Activated CD4-positive, alpha-beta T cell treated with anti-CD3 and anti-CD28 coated beads for 4 hours (primary cell): ENCODE measurements around the gene RPS6KA2.
"Not testable (repeated sequence)": the region's sequence is repeated elsewhere in the genome, so short reads cannot be mapped to it uniquely, and the experiment has no call there.

Experiments used
- DNase-seq, 2 donors: peaks; one replicate each; pipeline ENCODE4 v3.0.0-alpha.2; 2020

The RPS6KA2 gene

GRCh38 chr6:166655713-166656229 lies 28.7 kb upstream of the RPS6KA2 start:
- DNase-seq, result no peak

DNA sequence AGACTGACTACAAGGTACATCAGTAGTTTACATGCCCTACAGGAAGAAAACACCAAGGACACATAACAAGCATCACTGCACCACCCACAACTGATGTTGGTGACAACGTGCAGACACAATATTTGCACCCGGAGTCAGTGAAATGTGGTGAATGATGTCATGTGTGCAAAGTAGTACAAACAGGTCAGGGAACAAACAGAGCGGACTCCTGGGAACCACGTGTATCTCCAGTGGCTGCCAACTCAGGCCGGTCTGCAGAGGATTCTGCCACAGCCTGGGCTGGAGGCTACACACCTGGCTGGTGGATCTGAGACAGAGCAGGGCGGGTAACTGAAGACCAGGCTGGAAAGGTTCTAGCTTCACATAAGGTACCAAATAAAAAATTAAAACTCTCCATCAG lies 28.2 kb upstream of the RPS6KA2 start:
- DNase-seq, result no peak

DNA sequence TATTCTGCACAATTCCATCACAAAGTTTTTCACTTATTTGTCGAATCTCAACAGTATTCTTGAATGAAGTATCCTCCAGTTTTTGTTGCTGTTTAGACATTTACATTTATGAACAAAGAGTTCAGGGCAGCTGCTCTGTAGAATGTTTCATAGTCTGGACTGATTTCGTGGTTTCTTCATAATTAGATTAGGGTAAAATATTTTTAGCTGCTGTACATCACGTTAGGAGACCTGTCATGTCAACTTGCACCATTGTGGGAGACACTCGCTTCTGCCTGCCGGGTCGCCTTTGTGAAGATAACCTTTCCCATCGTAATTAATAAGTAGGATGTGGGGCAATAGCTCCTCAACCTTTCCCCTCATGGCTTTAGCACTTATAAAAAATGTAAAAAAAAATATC lies 27.5 kb upstream of the RPS6KA2 start:
- no peak for DNase-seq

- DNase-seq, result no peak
Observed at GRCh38 chr6:166653639-166653941, 26.5 kb upstream of the RPS6KA2 start.

DNA sequence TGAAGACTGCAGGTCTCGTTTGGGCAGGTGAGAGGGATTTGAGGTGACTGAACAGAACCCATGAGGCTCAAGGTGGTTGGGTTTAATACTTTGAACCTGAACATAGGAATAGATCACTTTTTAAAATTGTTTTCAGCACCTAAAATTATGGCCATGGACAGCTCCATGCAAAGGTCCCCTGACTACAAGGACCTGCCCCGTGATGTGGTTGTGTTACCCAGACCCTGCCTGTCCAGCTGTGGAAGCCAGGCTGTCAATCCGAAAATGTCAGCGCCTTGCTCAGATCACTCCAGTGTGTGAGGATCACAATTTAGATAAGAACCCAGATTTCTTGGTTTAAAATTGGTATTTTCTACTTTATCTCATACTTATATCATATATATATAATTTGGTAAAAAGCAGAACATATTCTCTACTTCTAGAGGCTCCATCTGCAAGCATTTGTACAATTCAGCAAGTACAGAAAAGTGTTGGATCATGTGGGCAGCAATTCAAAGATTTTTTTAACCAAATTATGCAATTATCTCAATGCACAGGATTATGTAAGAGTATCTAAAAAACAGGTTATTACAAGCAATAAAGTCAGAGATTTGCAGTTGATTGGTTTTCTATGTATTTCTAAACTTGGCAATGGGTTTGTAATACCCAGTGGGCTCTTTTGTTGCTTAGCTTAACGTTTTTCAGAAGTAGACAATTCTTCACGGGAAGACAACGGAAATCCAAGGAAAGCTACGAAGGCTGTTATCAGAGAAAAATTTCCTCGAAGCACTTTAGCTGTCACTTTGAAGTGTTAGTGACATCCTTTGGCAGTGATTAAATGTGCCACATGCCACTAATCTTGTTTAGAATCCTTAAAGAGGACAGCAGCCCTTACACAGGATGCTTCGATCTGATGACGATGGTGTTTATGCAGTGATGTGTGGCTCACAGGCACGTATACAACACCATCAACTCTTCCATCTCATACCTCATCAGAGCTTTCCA lies 24.1 kb upstream of the RPS6KA2 start:
- DNase-seq, result no peak

DNA sequence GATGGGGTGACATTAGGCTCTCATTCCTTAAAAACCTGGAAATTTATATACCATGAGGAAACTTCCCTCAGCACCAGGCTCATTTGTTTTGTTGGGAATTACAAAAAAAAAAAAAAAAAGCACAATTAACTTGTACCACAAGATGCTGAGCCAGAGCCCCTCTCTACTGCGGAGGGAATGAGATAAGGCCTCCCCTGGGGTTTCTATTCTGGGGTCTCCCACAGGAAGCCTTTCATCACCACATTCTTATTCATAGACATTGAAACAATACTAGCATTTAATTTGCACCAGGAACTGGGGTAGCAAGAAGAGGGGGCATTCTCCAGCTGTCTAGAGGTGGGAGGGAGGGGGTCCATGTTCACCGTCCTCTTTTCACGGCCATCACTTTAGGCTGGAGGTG lies 23.0 kb upstream of the RPS6KA2 start:
- DNase-seq, result no peak

GRCh38 chr6:166648846-166649245 lies 21.8 kb upstream of the RPS6KA2 start:
- no peak for DNase-seq

DNA sequence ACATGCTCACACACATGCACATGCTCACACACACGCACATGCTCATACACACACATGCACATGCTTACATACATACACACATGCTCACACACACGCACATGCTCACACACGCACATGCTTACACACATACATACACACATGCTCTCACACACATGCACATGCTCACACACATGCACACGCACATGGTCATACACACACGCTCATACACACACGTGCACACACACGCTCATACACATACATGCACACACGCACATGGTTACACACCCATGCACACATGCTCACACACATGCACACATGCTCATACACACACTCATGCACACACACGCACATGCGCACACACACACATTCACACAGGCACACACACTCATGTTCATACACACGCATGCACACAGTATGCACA lies 20.8 kb upstream of the RPS6KA2 start:
- DNase-seq, result no peak

DNA sequence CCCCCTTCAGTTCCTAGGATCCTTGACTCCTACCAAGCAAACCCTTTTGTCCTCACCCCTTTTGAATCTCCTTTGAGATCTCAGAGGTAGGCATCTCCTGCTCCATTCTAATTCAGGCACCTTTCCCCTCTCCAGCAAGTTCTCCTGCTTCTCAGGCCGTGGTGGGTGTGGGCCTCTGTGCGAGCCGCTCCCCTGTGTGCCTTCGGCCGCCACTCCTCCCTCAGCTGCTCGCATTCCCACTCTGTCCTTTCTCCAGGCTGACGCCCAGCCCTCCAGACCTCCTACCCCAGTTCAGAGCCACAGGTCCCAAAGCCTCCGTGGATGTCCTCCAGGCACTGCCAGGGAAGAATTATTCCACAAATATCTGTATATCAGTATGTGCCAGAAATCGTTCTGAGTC lies 19.7 kb upstream of the RPS6KA2 start:
- DNase-seq, result no peak

- DNase-seq, result no peak
Observed at GRCh38 chr6:166645896-166646295, 18.8 kb upstream of the RPS6KA2 start.

- no peak for DNase-seq
Observed at GRCh38 chr6:166644681-166645080, 17.6 kb upstream of the RPS6KA2 start.

DNA sequence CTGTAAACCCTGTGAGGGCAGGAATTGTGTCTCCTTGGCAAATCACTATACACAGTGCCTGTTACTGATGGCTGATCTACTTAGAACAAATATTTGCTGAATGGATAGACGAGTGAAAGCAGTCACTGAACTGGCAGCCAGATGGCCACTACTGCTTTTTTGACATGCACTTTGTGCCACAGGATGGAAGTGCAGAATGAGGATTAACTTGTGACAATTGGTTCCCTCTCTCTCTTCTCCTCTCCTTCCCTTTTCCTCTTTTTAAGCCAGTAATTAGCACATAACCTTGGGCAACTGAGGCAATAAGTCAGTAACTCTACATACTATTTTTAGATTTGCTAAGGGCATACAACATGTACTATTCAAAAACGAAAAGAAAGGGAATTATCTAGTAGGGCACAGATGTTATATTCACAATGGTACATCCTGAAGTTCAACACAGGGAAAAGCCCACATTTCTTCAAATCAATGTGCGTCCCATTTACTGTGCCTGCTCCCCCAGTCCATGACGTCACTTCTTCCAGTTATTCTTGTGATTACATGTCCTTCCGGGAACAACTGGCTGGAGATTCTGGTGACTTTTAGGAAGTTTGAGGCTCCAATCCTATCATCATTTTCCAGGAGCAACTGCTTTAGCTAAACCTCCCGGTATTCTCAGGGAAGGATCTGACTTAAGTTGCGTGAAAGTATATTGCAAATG lies 17.0 kb upstream of the RPS6KA2 start:
- DNase-seq, result no peak

DNA sequence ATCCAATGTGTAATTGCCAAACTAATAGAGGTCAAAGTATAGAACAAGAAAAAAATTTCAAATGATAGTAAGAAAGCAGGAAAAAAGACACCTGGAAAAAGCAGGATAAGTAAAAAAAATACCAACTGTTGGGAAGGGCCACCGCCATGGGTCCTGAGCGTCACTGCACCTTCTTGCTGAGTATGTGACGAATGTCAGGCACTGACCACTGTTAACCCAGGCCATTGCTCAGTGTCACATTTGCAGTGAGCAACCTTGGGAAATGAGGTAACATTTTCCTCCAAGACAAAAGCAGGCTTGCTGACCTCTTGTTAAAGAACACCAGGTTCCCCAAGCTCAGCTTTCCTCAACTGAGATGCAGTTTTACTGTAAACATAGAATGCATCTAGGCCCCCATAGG lies 15.6 kb upstream of the RPS6KA2 start:
- DNase-seq, result no peak

GRCh38 chr6:166640342-166641043 lies 13.4 kb upstream of the RPS6KA2 start:
- DNase-seq, result no peak

DNA sequence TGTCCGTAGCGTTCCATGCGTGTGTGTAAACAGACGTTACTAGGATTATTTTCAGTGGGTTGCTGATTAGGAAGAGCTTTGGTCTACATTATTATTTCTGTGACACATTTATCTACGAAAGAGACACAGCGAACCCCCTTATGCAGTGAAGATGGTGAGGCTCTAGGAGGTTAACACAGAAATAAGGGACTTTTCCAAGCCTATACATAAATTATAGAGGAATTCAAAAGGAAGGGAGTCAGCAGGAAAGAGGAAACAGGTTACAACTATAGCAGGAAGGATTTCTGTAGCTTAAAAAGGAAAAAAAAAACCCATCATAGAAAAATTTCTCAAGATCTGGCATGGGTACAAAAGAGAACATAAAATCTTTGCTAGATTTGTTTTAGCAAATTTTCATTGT lies 12.9 kb upstream of the RPS6KA2 start:
- no peak for DNase-seq

GRCh38 chr6:166638573-166638964 lies 11.5 kb upstream of the RPS6KA2 start:
- no peak for DNase-seq

DNA sequence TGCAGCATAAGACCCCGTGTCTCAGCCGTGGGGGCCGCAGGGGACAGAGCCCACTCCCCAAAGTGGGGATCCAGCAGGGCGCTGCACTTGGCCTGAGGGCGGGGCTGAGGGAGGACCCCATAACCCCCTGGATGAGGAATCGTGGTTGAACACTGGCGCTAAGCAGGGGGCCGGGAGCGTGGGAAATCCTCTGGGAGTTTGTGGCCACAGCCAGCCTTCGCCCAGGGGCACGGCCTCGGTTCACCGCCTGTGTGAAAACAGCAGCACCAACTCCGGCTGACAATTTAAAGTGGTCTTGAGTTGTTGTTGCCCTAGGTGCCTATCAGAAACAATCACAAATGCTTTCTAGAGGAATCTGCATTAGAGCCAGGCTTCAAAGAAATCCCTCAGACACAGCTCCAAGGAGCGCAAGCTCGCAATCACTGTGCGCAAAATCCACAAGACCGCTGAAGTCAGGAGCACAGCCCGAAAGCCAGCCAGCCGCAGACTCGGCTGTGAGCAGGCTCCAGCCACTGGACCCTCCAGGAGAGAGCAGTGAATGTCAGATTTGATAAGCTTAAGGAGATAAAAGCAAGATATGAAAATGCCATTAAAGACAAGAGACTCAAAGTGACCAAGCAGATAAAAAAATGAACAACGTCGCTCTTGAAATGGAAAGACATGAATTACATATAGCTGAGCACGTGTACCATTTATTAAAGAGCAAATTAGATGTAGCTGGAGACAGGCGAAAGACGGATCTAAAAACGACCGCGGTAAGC lies 10.9 kb upstream of the RPS6KA2 start:
- no peak for DNase-seq

DNA sequence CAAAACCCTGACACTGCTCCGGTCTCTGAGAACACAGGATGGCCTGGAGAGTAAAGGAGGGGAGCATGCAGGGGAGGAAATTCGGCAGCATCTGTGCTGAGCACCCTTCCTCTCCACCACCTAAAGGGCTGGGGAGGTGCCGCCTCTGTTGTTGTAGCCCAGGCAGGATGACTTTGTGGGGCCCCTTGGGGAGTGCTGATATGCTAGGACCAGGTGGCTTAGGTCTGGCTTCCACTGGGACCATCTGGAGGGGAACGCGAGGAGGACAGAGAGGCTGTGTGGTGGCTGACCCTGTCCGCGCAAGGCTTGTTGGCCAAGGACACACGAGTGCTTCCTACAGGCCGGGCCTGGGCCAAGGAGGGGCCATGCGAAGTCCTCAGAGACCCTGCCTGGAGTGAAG lies 9.9 kb upstream of the RPS6KA2 start:
- no peak for DNase-seq

GRCh38 chr6:166636191-166636933 lies 9.3 kb upstream of the RPS6KA2 start:
- no peak for DNase-seq

DNA sequence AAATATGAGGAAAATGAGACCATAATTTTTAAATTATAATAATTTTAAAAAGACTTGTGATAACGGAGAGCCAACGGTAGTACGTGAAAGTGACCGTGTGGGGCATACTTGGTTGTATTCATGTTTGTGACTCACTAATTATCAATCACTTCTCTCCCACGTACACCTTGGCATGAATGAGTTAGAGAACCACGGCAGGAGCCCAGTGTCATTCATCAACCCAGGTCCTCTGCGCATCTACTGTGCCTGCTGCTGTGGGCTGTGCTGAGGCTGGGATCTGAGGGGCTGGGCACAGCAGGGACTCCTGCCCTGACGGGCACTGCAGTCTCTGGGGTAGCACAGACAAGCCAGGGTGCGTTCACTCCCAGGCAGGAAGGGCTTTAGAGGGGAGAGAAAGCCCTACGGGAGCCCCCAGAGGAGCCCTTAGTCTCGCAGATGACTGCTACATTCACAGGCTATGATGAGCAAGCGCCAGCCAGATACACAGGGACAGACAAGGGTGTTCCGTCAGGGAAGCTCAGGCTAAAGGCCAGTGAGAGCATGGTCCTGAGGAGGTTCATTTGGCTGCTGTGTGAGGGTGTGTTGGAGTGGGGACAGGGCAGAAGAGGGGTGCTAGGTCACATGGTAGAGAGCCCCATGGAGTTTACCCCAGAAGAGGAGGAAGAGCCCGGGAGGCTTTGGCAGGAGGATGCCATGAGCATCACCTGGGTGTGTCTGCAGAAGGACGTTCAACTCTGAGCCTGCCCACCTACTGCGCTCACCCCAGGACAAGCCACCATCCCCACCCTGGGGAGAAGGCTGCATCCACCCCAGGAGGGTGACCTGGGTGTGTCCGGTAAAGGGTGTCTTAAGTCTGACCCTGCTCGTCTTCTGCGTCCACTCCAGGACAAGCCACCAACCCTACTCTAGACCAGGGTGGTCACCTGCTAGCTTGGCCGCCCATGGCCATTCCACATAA lies 8.2 kb upstream of the RPS6KA2 start:
- no peak for DNase-seq

DNA sequence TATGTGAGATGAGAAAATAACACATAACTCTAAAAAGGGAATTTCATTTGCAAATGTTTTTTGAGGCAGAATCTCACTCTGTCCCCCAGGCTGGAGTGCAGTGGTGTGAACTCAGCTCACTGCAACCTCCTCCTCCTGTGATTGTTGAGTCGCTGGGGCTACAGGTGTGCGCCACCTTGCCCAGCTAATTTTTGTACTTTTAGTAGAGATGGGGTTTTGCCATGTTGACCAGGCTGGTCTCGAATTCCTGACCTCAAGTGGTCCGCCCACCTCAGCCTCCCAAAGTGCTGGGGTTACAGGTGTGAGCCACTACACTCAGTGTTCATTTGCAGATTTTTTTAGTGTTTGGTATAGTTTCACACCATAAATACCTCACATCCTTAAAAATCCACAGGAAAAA lies 7.5 kb upstream of the RPS6KA2 start:
- DNase-seq, result not testable (repeated sequence)
